HG03039 (cell line): Measurements from ENCODE around the gene ARHGAP15.

Experiments
- ATAC-seq: cut with Tn5 transposase; IDR thresholded peaks from one replicate; pipeline ENCODE4 v1.9.1; 2021; ENCODE audit warnings: mild to moderate bottlenecking, moderate library complexity; ENCODE audit not compliant: unreplicated experiment

Gene ARHGAP15

GRCh38 chr2:143675021-143675420 is 545.8 kb downstream of the ARHGAP15 start:
- ATAC-seq: no peak

GRCh38 chr2:143679617-143680016 is 550.4 kb downstream of the ARHGAP15 start:
- no peak for ATAC-seq

GRCh38 chr2:143680885-143681405 is 551.7 kb downstream of the ARHGAP15 start:
- ATAC-seq: no peak

- no peak for ATAC-seq
These were observed 553.3 kb downstream of the ARHGAP15 start for GRCh38 chr2:143682436-143683055.

GRCh38 chr2:143683977-143684376 is 554.8 kb downstream of the ARHGAP15 start:
- no peak for ATAC-seq

- no peak for ATAC-seq
These were observed 555.5 kb downstream of the ARHGAP15 start for GRCh38 chr2:143684551-143685320.

- ATAC-seq: no peak
These were observed 556.3 kb downstream of the ARHGAP15 start for GRCh38 chr2:143685421-143686078.

GRCh38 chr2:143686585-143687164 is 557.5 kb downstream of the ARHGAP15 start:
- no peak for ATAC-seq

GRCh38 chr2:143688248-143688647 is 559.0 kb downstream of the ARHGAP15 start:
- ATAC-seq: no peak

GRCh38 chr2:143688815-143689214 is 559.6 kb downstream of the ARHGAP15 start:
- ATAC-seq: no peak

- no peak for ATAC-seq
These were observed 560.3 kb downstream of the ARHGAP15 start for GRCh38 chr2:143689541-143689940.

- no peak for ATAC-seq
These were observed 561.0 kb downstream of the ARHGAP15 start for GRCh38 chr2:143690235-143690634.

GRCh38 chr2:143691121-143691520 is 561.9 kb downstream of the ARHGAP15 start:
- no peak for ATAC-seq

GRCh38 chr2:143692162-143692561 is 562.9 kb downstream of the ARHGAP15 start:
- no peak for ATAC-seq

GRCh38 chr2:143692967-143693366 is 563.7 kb downstream of the ARHGAP15 start:
- ATAC-seq: no peak

GRCh38 chr2:143694335-143694734 is 565.1 kb downstream of the ARHGAP15 start:
- ATAC-seq: no peak

GRCh38 chr2:143696651-143697050 is 567.4 kb downstream of the ARHGAP15 start:
- peak; percentile 58 for ATAC-seq

- ATAC-seq: no peak
These were observed 568.5 kb downstream of the ARHGAP15 start for GRCh38 chr2:143697744-143698143.

- ATAC-seq: no peak
These were observed 569.1 kb downstream of the ARHGAP15 start for GRCh38 chr2:143698352-143698751.

GRCh38 chr2:143698888-143699570 is 569.8 kb downstream of the ARHGAP15 start:
- peak; percentile 43 for ATAC-seq

GRCh38 chr2:143700865-143701264 is 571.6 kb downstream of the ARHGAP15 start:
- ATAC-seq: no peak
